ENCODE measurements around the gene DDX4.

GRCh38 chr5:55771175-55771655, 33.4 kb downstream of the DDX4 start:
- no peak for TF ChIP-seq CREB5 (CRISPR knock-in tag; IDR thresholded peaks at IDR 0.05; ENCODE audit: low read depth)
- no peak for TF ChIP-seq PATZ1 (CRISPR knock-in tag; IDR thresholded peaks at IDR 0.05; ENCODE audit: borderline replicate concordance)
- TF ChIP-seq TSHZ2 (CRISPR knock-in tag; IDR thresholded peaks at IDR 0.05): no peak
- no peak for TF ChIP-seq OSR1 (CRISPR knock-in tag; IDR thresholded peaks at IDR 0.05)
- no peak for TF ChIP-seq ZFP3 (CRISPR knock-in tag; IDR thresholded peaks at IDR 0.05)
- no peak for TF ChIP-seq CSDC2 (CRISPR knock-in tag; IDR thresholded peaks at IDR 0.05)
- no peak for TF ChIP-seq SNAI2 (CRISPR knock-in tag; IDR thresholded peaks at IDR 0.05)
- TF ChIP-seq RARB (CRISPR knock-in tag; IDR thresholded peaks at IDR 0.05): no peak
- no peak for TF ChIP-seq BACH2 (CRISPR knock-in tag; IDR thresholded peaks at IDR 0.05; ENCODE audit: borderline replicate concordance)
- no peak for TF ChIP-seq TOX (CRISPR knock-in tag; IDR thresholded peaks at IDR 0.05; ENCODE audit: borderline replicate concordance)
- TF ChIP-seq ZFP30 (CRISPR knock-in tag; IDR thresholded peaks at IDR 0.05): no peak
